IMR-90 (cell line): ENCODE measurements around the gene ANO1. TPM values are rescaled to one million over a fixed set of nuclear protein-coding genes. Genes with fewer than 3 reads are reported as not detected.

Experiments
- ATAC-seq: fragments of 200-7000 bp; cut with Tn5 transposase; 2 replicates; pipeline ENCODE4 v1.9.1; 2020; ENCODE audit warnings: low read depth, mild to moderate bottlenecking, moderate library complexity
- BruUV-seq: library from RNA; stranded (reverse); fragments of 400-500 nt; replicated peaks from 2 replicates; lab custom pipeline; 2021; lab: Mats Ljungman, UMichigan
- CTCF ChIA-PET: fragments of 300-600 bp; formaldehyde crosslinking; extraction: SDS; loops from one replicate; lab custom pipeline; 2021; ENCODE audit warnings: antibody characterized with exemption; lab: Yijun Ruan, JAX
- POLR2A ChIA-PET: fragments of 300-600 bp; sonication (Branson Sonifier 250); formaldehyde crosslinking; loops from one replicate; lab custom pipeline; 2022; ENCODE audit warnings: antibody characterized with exemption; ENCODE audit not compliant: unreplicated experiment; lab: Charles Lee
- DNase-seq: peaks from one replicate; pipeline ENCODE4 v3.0.0; 2013
- H2AFZ ChIP-seq: replicated peaks from 2 replicates; pipeline ENCODE3; 2013; ENCODE audit warnings: low read length, mild to moderate bottlenecking; ENCODE audit not compliant: poor library complexity
- H2AK5ac ChIP-seq: 2 replicates; pipeline ENCODE4 v1.6.1; 2013; ENCODE audit warnings: low read depth, low read length, inconsistent platforms
- H2AK9ac ChIP-seq: replicated peaks from 2 replicates; pipeline ENCODE3; 2013; ENCODE audit warnings: mild to moderate bottlenecking, low read depth, low read length, moderate library complexity; ENCODE audit not compliant: poor library complexity
- H2BK120ac ChIP-seq: 2 replicates; pipeline ENCODE4 v1.6.1; 2013; ENCODE audit warnings: low read depth, low read length, inconsistent platforms
- H2BK15ac ChIP-seq: 3 replicates; pipeline ENCODE4 v1.6.1; 2013; ENCODE audit warnings: low read depth, low read length, inconsistent platforms
- H2BK20ac ChIP-seq: 2 replicates; pipeline ENCODE4 v1.6.1; 2013; ENCODE audit warnings: low read depth, mild to moderate bottlenecking, inconsistent platforms, low read length, moderate library complexity
- H2BK5ac ChIP-seq: 2 replicates; pipeline ENCODE4 v1.6.1; 2013; ENCODE audit warnings: mild to moderate bottlenecking, low read depth, low read length, inconsistent platforms; ENCODE audit not compliant: poor library complexity, severe bottlenecking
- H3K14ac ChIP-seq: replicated peaks from 2 replicates; pipeline ENCODE4 v1.6.1; 2013; ENCODE audit warnings: low read depth, low read length, inconsistent platforms
- H3K18ac ChIP-seq: 2 replicates; pipeline ENCODE4 v1.6.1; 2013; ENCODE audit warnings: low read depth, low read length, control low read depth
- H3K23ac ChIP-seq: 2 replicates; pipeline ENCODE4 v1.6.1; 2013; ENCODE audit warnings: low read depth, low read length, inconsistent platforms
- H3K27ac ChIP-seq: 2 replicates; pipeline ENCODE4 v1.5.1; 2013; ENCODE audit warnings: mild to moderate bottlenecking, control low read depth, low read length; ENCODE audit not compliant: insufficient read depth
- H3K27me3 ChIP-seq: 2 replicates; pipeline ENCODE4 v1.6.1; 2013; ENCODE audit warnings: low read length; ENCODE audit not compliant: control insufficient read depth, insufficient read depth
- H3K36me3 ChIP-seq: 2 replicates; pipeline ENCODE4 v1.6.1; 2013; ENCODE audit warnings: low read length, mixed read lengths; ENCODE audit not compliant: control insufficient read depth, insufficient read depth
- H3K4ac ChIP-seq: 2 replicates; pipeline ENCODE4 v1.6.1; 2013; ENCODE audit warnings: low read depth, low read length, inconsistent platforms
- H3K4me1 ChIP-seq: 2 replicates; pipeline ENCODE4 v1.6.1; 2013; ENCODE audit warnings: low read length, mixed read lengths; ENCODE audit not compliant: control insufficient read depth, insufficient read depth
- H3K4me2 ChIP-seq: 2 replicates; pipeline ENCODE4 v1.6.1; 2013; ENCODE audit warnings: low read depth, mild to moderate bottlenecking, control low read depth, low read length, moderate library complexity
- H3K4me3 ChIP-seq: 2 replicates; pipeline ENCODE4 v1.5.1; 2013; ENCODE audit warnings: low read depth, mild to moderate bottlenecking, control low read depth, low read length, moderate library complexity; ENCODE audit not compliant: insufficient read depth
- H3K56ac ChIP-seq: 2 replicates; pipeline ENCODE4 v1.6.1; 2013; ENCODE audit warnings: low read length, inconsistent platforms; ENCODE audit not compliant: insufficient read depth; ENCODE audit errors: extremely low read depth
- H3K79me1 ChIP-seq, 2 experiments: 2 replicates each; pipeline ENCODE4 v1.6.1; 2013; ENCODE audit warnings: low read length in 2 of 2, inconsistent platforms in 1 of 2, low read depth in 1 of 2
- H3K9ac ChIP-seq: 2 replicates; pipeline ENCODE4 v1.6.1; 2013; ENCODE audit warnings: low read depth, low read length, control low read depth
- H3K9me1 ChIP-seq: 2 replicates; pipeline ENCODE4 v1.6.1; 2013; ENCODE audit warnings: low read length, inconsistent platforms; ENCODE audit not compliant: insufficient read depth
- H3K9me3 ChIP-seq: 2 replicates; pipeline ENCODE4 v1.6.1; 2013; ENCODE audit warnings: low read length; ENCODE audit not compliant: control insufficient read depth, insufficient read depth
- H4K20me1 ChIP-seq: 2 replicates; pipeline ENCODE4 v1.6.1; 2013; ENCODE audit warnings: low read length, inconsistent platforms; ENCODE audit not compliant: insufficient read depth
- H4K5ac ChIP-seq: 2 replicates; pipeline ENCODE4 v1.6.1; 2013; ENCODE audit warnings: mild to moderate bottlenecking, low read depth, low read length, control low read depth
- H4K8ac ChIP-seq, 2 experiments: 2 replicates each; pipeline ENCODE4 v1.6.1; 2013; ENCODE audit warnings: low read depth in 2 of 2, low read length in 2 of 2, control low read depth in 1 of 2, inconsistent platforms in 1 of 2
- H4K91ac ChIP-seq: 2 replicates; pipeline ENCODE4 v1.6.1; 2013; ENCODE audit warnings: low read depth, low read length, inconsistent platforms; ENCODE audit not compliant: insufficient read depth
- BHLHE40 ChIP-seq: fragments of 150-350 bp; IDR thresholded peaks from 2 replicates; pipeline ENCODE4 v1.6.1; 2016; ENCODE audit warnings: mild to moderate bottlenecking, low read depth, low read length
- CEBPB ChIP-seq: IDR thresholded peaks from 2 replicates; pipeline ENCODE4 v1.6.1; 2012; ENCODE audit warnings: low read depth, low read length, improper control_type of control experiment
- CHD1 ChIP-seq: IDR thresholded peaks from 2 replicates; pipeline ENCODE4 v1.6.1; 2012; ENCODE audit warnings: low read depth, low read length, improper control_type of control experiment
- FOS ChIP-seq: fragments of 150-350 bp; IDR thresholded peaks from 2 replicates; pipeline ENCODE4 v1.6.1; 2016; ENCODE audit warnings: low read depth, low read length
- MAFK ChIP-seq: IDR thresholded peaks from 2 replicates; pipeline ENCODE4 v1.6.1; 2012; ENCODE audit warnings: low read depth, low read length, improper control_type of control experiment
- MAZ ChIP-seq: IDR thresholded peaks from 2 replicates; pipeline ENCODE4 v1.6.1; 2012; ENCODE audit warnings: low read depth, mild to moderate bottlenecking, low read length, improper control_type of control experiment, moderate library complexity, borderline replicate concordance
- MXI1 ChIP-seq: IDR thresholded peaks from 2 replicates; pipeline ENCODE4 v1.6.1; 2012; ENCODE audit warnings: low read depth, mild to moderate bottlenecking, low read length, moderate library complexity, borderline replicate concordance
- NFE2L2 ChIP-seq: fragments of 150-350 bp; IDR thresholded peaks from 2 replicates; pipeline ENCODE4 v1.6.1; 2016; ENCODE audit warnings: low read depth, mild to moderate bottlenecking, low read length
- POLR2A ChIP-seq: IDR thresholded peaks from 2 replicates; pipeline ENCODE4 v1.6.1; 2012; ENCODE audit warnings: mild to moderate bottlenecking, low read depth, low read length
- RAD21 ChIP-seq: IDR thresholded peaks from 2 replicates; pipeline ENCODE4 v1.6.1; 2012; ENCODE audit warnings: low read length, improper control_type of control experiment
- RCOR1 ChIP-seq: IDR thresholded peaks from 2 replicates; pipeline ENCODE4 v1.6.1; 2012; ENCODE audit warnings: mild to moderate bottlenecking, low read length, improper control_type of control experiment; ENCODE audit not compliant: insufficient replicate concordance
- RFX5 ChIP-seq: IDR thresholded peaks from 2 replicates; pipeline ENCODE4 v1.8.0; 2012; ENCODE audit warnings: low read depth, mild to moderate bottlenecking, low read length, moderate library complexity
- SMC3 ChIP-seq: fragments of 150-350 bp; IDR thresholded peaks from 2 replicates; pipeline ENCODE4 v1.6.1; 2016; ENCODE audit warnings: low read depth, mild to moderate bottlenecking, antibody characterized with exemption, low read length, moderate library complexity
- WGBS, 2 experiments: methylation state at CpG; one replicate each; pipeline versions ENCODE4 v1.1.5 to v1.1.7; 2013; ENCODE audit warnings: missing lambda C conversion rate in 2 of 2; ENCODE audit not compliant: insufficient read length in 1 of 2; ENCODE audit errors: extremely low coverage in 2 of 2; 5-methylcytosine and 5-hydroxymethylcytosine counted together
- dilution Hi-C: fragments of 300-500 bp; cut with HindIII; formaldehyde crosslinking; loops from one replicate; pipeline ENCODE4 v1.14.3; 2018; ENCODE audit warnings: low sequenced_read_pairs; ENCODE audit not compliant: unreplicated experiment
- in situ Hi-C: fragments of 300-500 bp; cut with MboI; formaldehyde crosslinking; loops from 3 replicates; pipeline ENCODE4 v1.14.3; 2019; ENCODE audit warnings: low sequenced_read_pairs, inconsistent platforms, mixed read lengths
- intact Hi-C: fragments of 100-400 bp; cut with micrococcal nuclease; formaldehyde crosslinking; loops from 2 replicates; pipeline ENCODE4 v1.10.0; 2022
- polyA plus RNA-seq, 3 experiments: library from polyadenylated mRNA; depleted of rRNA; stranded (reverse); fragments of >200 nt; gene quantifications; 2 replicates each; pipeline ENCODE4 v1.2.3, GENCODE V29; 2012; ENCODE audit warnings: low replicate concordance in 1 of 3
- total RNA-seq: library from RNA; depleted of rRNA; stranded (reverse); fragments of >200 nt; gene quantifications from 2 replicates; pipeline ENCODE4 v1.2.3, GENCODE V29; 2012
- TF ChIP-seq, protein P1 (sequence below): fragments of 150-350 bp; IDR thresholded peaks from 2 replicates; pipeline ENCODE4 v1.6.1; 2016; ENCODE audit warnings: low read depth, mild to moderate bottlenecking, low read length, moderate library complexity, borderline replicate concordance
- TF ChIP-seq, protein P2 (sequence below): fragments of 150-350 bp; IDR thresholded peaks from 2 replicates; pipeline ENCODE4 v1.6.1; 2017; ENCODE audit warnings: mild to moderate bottlenecking, antibody characterized with exemption, low read length, low read depth
- TF ChIP-seq, protein P3 (sequence below): conservative IDR thresholded peaks from 2 replicates; pipeline ENCODE4 v1.5.1; 2012; ENCODE audit warnings: mild to moderate bottlenecking, low read depth, low read length, improper control_type of control experiment

The ANO1 gene
- total and polyA plus RNA-seq, 2 of the 4 experiments (the other 2 are of a cell fraction), result 4.1 to 10.7 TPM

DNA sequence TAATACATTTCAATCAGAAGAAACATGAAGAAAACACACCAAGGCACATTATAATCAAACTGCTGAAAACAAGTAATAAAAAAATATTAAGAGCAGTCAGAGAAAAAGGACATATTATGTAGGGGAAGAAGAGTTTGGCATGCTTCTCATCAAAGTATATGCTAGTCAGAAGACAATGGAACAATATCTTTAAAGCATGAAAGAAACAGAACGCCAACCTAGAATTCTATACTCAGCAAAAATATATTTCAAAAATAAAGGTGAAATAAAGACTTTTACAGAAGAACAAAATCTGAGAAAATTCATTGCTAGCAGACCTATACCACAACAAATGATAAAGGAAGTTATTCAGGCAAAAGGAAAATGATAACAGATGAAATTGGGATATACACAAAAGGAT is 34.6 kb upstream of the ANO1 start:
- no peak overlapping the region for H3K4ac ChIP-seq
- H2AK9ac ChIP-seq, result no peak overlapping the region
- ATAC-seq (no peak), DNase-seq (no peak)
- no peak overlapping the region for H3K4me3 ChIP-seq
- H3K9me3 ChIP-seq, result peaks cover 25% of the 10 kb centered on the region
- no peak overlapping the region for H3K4me2 ChIP-seq
- TF ChIP-seq NFE2L2 (no peak), FOS (no peak), CHD1 (no peak), POLR2A (no peak), RFX5 (no peak), CEBPB (no peak), MAFK (no peak), MAZ (no peak), SMC3 (no peak), RAD21 (no peak), RCOR1 (no peak), MXI1 (no peak), BHLHE40 (no peak)
- TF ChIP-seq, protein P1, sequence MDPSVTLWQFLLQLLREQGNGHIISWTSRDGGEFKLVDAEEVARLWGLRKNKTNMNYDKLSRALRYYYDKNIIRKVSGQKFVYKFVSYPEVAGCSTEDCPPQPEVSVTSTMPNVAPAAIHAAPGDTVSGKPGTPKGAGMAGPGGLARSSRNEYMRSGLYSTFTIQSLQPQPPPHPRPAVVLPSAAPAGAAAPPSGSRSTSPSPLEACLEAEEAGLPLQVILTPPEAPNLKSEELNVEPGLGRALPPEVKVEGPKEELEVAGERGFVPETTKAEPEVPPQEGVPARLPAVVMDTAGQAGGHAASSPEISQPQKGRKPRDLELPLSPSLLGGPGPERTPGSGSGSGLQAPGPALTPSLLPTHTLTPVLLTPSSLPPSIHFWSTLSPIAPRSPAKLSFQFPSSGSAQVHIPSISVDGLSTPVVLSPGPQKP, result no peak
- TF ChIP-seq, protein P2, sequence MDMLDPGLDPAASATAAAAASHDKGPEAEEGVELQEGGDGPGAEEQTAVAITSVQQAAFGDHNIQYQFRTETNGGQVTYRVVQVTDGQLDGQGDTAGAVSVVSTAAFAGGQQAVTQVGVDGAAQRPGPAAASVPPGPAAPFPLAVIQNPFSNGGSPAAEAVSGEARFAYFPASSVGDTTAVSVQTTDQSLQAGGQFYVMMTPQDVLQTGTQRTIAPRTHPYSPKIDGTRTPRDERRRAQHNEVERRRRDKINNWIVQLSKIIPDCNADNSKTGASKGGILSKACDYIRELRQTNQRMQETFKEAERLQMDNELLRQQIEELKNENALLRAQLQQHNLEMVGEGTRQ, result no peak
- TF ChIP-seq, protein P3, sequence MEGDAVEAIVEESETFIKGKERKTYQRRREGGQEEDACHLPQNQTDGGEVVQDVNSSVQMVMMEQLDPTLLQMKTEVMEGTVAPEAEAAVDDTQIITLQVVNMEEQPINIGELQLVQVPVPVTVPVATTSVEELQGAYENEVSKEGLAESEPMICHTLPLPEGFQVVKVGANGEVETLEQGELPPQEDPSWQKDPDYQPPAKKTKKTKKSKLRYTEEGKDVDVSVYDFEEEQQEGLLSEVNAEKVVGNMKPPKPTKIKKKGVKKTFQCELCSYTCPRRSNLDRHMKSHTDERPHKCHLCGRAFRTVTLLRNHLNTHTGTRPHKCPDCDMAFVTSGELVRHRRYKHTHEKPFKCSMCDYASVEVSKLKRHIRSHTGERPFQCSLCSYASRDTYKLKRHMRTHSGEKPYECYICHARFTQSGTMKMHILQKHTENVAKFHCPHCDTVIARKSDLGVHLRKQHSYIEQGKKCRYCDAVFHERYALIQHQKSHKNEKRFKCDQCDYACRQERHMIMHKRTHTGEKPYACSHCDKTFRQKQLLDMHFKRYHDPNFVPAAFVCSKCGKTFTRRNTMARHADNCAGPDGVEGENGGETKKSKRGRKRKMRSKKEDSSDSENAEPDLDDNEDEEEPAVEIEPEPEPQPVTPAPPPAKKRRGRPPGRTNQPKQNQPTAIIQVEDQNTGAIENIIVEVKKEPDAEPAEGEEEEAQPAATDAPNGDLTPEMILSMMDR, result no peak
- H3K79me1 ChIP-seq, result no peaks in the 10 kb centered on the region
- no TSS peak for BruUV-seq
- H3K27me3 ChIP-seq, result no peaks in the 10 kb centered on the region
- H4K5ac ChIP-seq, result no peak overlapping the region
- no peak overlapping the region for H2BK15ac ChIP-seq
- no peak overlapping the region for H4K8ac ChIP-seq
- H3K27ac ChIP-seq, result no peak overlapping the region
- H3K9ac ChIP-seq, result no peak overlapping the region
- no peak overlapping the region for H2AK5ac ChIP-seq
- ChIA-PET POLR2A (no interaction called here), CTCF (no interaction called here)
- dilution Hi-C loops (no loop called here), in situ Hi-C loops (no loop called here), intact Hi-C loops (no loop called here)
- no peak overlapping the region for H4K91ac ChIP-seq
- no peak overlapping the region for H3K23ac ChIP-seq
- H2BK120ac ChIP-seq, result no peak overlapping the region
- no peak overlapping the region for H3K18ac ChIP-seq
- H2BK5ac ChIP-seq, result no peak overlapping the region
- no peak overlapping the region for H2AFZ ChIP-seq
- no peaks in the 10 kb centered on the region for H3K4me1 ChIP-seq
- no peaks in the 10 kb centered on the region for H3K9me1 ChIP-seq
- no peak overlapping the region for H3K14ac ChIP-seq
- WGBS, 2 experiments, result no CpG with 5 or more reads among the region's 1 CpG
- no peaks in the 10 kb centered on the region for H4K20me1 ChIP-seq
- H3K36me3 ChIP-seq, result no peaks in the 10 kb centered on the region
- H3K56ac ChIP-seq, result no peak overlapping the region
- H2BK20ac ChIP-seq, result no peak overlapping the region
